Lower leg skin (tissue), 3 donors: ENCODE measurements around the gene STRA6.

ENCODE experiments used
- CTCF ChIP-seq, 3 donors: fragments of 450-650 bp; IDR thresholded peaks; one replicate each; pipeline ENCODE4 v1.5.1; 2016; ENCODE audit warnings: antibody characterized with exemption in 3 of 3, mild to moderate bottlenecking in 3 of 3, moderate library complexity in 2 of 3
- POLR2A ChIP-seq, 2 donors: fragments of 450-650 bp; IDR thresholded peaks; one replicate each; pipeline ENCODE4 v1.6.1; 2016 to 2017; ENCODE audit warnings: antibody characterized with exemption in 2 of 2, mild to moderate bottlenecking in 1 of 2, moderate library complexity in 1 of 2

GRCh38 chr15:74209560-74209958 is 7.0 kb upstream of the STRA6 start:
- TF ChIP-seq POLR2A (IDR thresholded peaks at IDR 0.05): no peak
- TF ChIP-seq CTCF (IDR thresholded peaks at IDR 0.05): no peak
